Neural cell (in vitro differentiated cells): Measurements from ENCODE around the gene TNFRSF8. TPM values are rescaled to one million over a fixed set of nuclear protein-coding genes. Genes with fewer than 3 reads are reported as not detected.

Experiments
- H2AFZ ChIP-seq: fragments of 200-600, 300-800 bp; sonication (generic), shearing (Covaris generic); 2 replicates; pipeline ENCODE4 v1.6.0; 2014; ENCODE audit warnings: low read depth, mild to moderate bottlenecking, antibody characterized with exemption, low read length, moderate library complexity
- H3F3A ChIP-seq: fragments of 200-600 bp; shearing (Covaris generic); 2 replicates; pipeline ENCODE4 v1.6.1; 2016; ENCODE audit warnings: mild to moderate bottlenecking, moderate library complexity, mixed read lengths, antibody characterized with exemption, low read length; ENCODE audit not compliant: insufficient read depth, poor library complexity, severe bottlenecking
- H3K27ac ChIP-seq: fragments of 200-600, 300-800 bp; sonication (generic), shearing (Covaris generic); 2 replicates; pipeline ENCODE4 v1.5.1; 2014; ENCODE audit warnings: mild to moderate bottlenecking, low read length, moderate library complexity
- H3K27me3 ChIP-seq: fragments of 300-800, 200-600 bp; sonication (generic), shearing (Covaris generic); 2 replicates; pipeline ENCODE4 v1.6.0; 2014; ENCODE audit warnings: mild to moderate bottlenecking, low read depth, low read length, moderate library complexity; ENCODE audit not compliant: insufficient read depth
- H3K36me3 ChIP-seq: fragments of 300-800, 200-600 bp; sonication (generic), shearing (Covaris generic); 2 replicates; pipeline ENCODE4 v1.5.1; 2014; ENCODE audit warnings: mild to moderate bottlenecking, antibody characterized with exemption, low read length, moderate library complexity; ENCODE audit not compliant: insufficient read depth
- H3K4me2 ChIP-seq: fragments of 300-800, 200-600 bp; sonication (generic), shearing (Covaris generic); 2 replicates; pipeline ENCODE4 v1.6.0; 2014; ENCODE audit warnings: mild to moderate bottlenecking, low read length
- H3K4me3 ChIP-seq: fragments of 300-800, 200-600 bp; sonication (generic), shearing (Covaris generic); 2 replicates; pipeline ENCODE4 v1.5.1; 2014; ENCODE audit warnings: mild to moderate bottlenecking, low read length, moderate library complexity
- H3K79me2 ChIP-seq: fragments of 200-600 bp; shearing (Covaris generic); replicated peaks from 2 replicates; pipeline ENCODE4 v1.6.0; 2014; ENCODE audit warnings: mild to moderate bottlenecking, low read length, moderate library complexity; ENCODE audit not compliant: insufficient read depth
- H3K9ac ChIP-seq: fragments of 300-800, 200-600 bp; sonication (generic), shearing (Covaris generic); 2 replicates; pipeline ENCODE4 v1.6.1; 2016; ENCODE audit warnings: mild to moderate bottlenecking, low read length, mixed read lengths
- H3K9me2 ChIP-seq: fragments of 200-600 bp; shearing (Covaris generic); 2 replicates; pipeline ENCODE4 v1.6.1; 2016; ENCODE audit warnings: mild to moderate bottlenecking, low read length, mixed read lengths; ENCODE audit not compliant: insufficient read depth
- H3K9me3 ChIP-seq: fragments of 200-600, 300-800 bp; sonication (generic), shearing (Covaris generic); 2 replicates; pipeline ENCODE4 v1.6.1; 2016; ENCODE audit warnings: mild to moderate bottlenecking, mixed run types, low read length, moderate library complexity, mixed read lengths
- H4K20me1 ChIP-seq: fragments of 200-600 bp; shearing (Covaris generic); 2 replicates; pipeline ENCODE4 v1.6.1; 2016; ENCODE audit warnings: mild to moderate bottlenecking, mixed run types; ENCODE audit not compliant: insufficient read depth
- CTCF ChIP-seq: fragments of 450-650 bp; IDR thresholded peaks from 2 replicates; pipeline ENCODE4 v1.5.1; 2014; ENCODE audit warnings: antibody characterized with exemption, mild to moderate bottlenecking, moderate library complexity; ENCODE audit not compliant: poor library complexity, severe bottlenecking
- EP300 ChIP-seq: fragments of 450-650 bp; conservative IDR thresholded peaks from 2 replicates; pipeline ENCODE4 v1.6.1; 2014; ENCODE audit warnings: antibody characterized with exemption, mild to moderate bottlenecking, moderate library complexity; ENCODE audit not compliant: poor library complexity, severe bottlenecking
- EZH2 ChIP-seq: fragments of 200-600, 300-800 bp; shearing (Covaris generic), sonication (generic); IDR thresholded peaks from 2 replicates; pipeline ENCODE4 v1.6.1; 2014; ENCODE audit warnings: antibody characterized with exemption, low read length, borderline replicate concordance, mild to moderate bottlenecking; ENCODE audit not compliant: insufficient read depth, poor library complexity, severe bottlenecking
- MXI1 ChIP-seq: fragments of 450-650 bp; conservative IDR thresholded peaks from 2 replicates; pipeline ENCODE4 v1.6.1; 2014; ENCODE audit warnings: antibody characterized with exemption, mild to moderate bottlenecking; ENCODE audit not compliant: poor library complexity, severe bottlenecking
- POLR2AphosphoS5 ChIP-seq: IDR thresholded peaks from 2 replicates; pipeline ENCODE4 v1.6.1; 2012
- RAD21 ChIP-seq: fragments of 450-650 bp; conservative IDR thresholded peaks from 2 replicates; pipeline ENCODE4 v1.6.1; 2014; ENCODE audit warnings: antibody characterized with exemption, mild to moderate bottlenecking, moderate library complexity
- REST ChIP-seq: IDR thresholded peaks from 2 replicates; pipeline ENCODE4 v1.6.1; 2012; ENCODE audit warnings: borderline replicate concordance
- SMC3 ChIP-seq: fragments of 450-650 bp; conservative IDR thresholded peaks from 2 replicates; pipeline ENCODE4 v1.6.1; 2014; ENCODE audit warnings: antibody characterized with exemption, mild to moderate bottlenecking, moderate library complexity; ENCODE audit not compliant: poor library complexity
- TAF1 ChIP-seq: IDR thresholded peaks from 2 replicates; pipeline ENCODE4 v1.6.1; 2012; ENCODE audit warnings: low read depth
- polyA plus RNA-seq: library from polyadenylated mRNA; depleted of rRNA; stranded (reverse); fragments of >200 nt; gene quantifications from 2 replicates; pipeline ENCODE4 v1.2.3, GENCODE V29; 2014

The TNFRSF8 gene
- polyA plus RNA-seq, 1 donor from 2014 or later, result not detected

GRCh38 chr1:12135612-12136011 lies 72.5 kb downstream of the TNFRSF8 start:
- H3F3A ChIP-seq, result no peaks in the 10 kb centered on the region
- no peaks in the 10 kb centered on the region for H3K9me3 ChIP-seq
- H3K9ac ChIP-seq, result no peak overlapping the region
- TF ChIP-seq POLR2AphosphoS5 (no peak), REST (no peak), RAD21 (no peak), TAF1 (no peak), SMC3 (no peak), MXI1 (no peak), EP300 (no peak), CTCF (no peak), EZH2 (no peak)
- H3K9me2 ChIP-seq, result no peaks in the 10 kb centered on the region
- no peak overlapping the region for H2AFZ ChIP-seq
- no peaks in the 10 kb centered on the region for H4K20me1 ChIP-seq
- no peaks in the 10 kb centered on the region for H3K27me3 ChIP-seq
- no peak overlapping the region for H3K27ac ChIP-seq
- H3K4me3 ChIP-seq, result no peak overlapping the region
- H3K36me3 ChIP-seq, result no peaks in the 10 kb centered on the region
- H3K4me2 ChIP-seq, result no peak overlapping the region
- H3K79me2 ChIP-seq, result no peaks in the 10 kb centered on the region

GRCh38 chr1:12136916-12137610 lies 74.0 kb downstream of the TNFRSF8 start:
- no peak for TF ChIP-seq MXI1
- no peak for TF ChIP-seq CTCF
- TF ChIP-seq SMC3, result no peak
- TF ChIP-seq REST, result no peak
- TF ChIP-seq RAD21, result no peak
- TF ChIP-seq EZH2, result no peak
- TF ChIP-seq TAF1, result no peak
- no peak for TF ChIP-seq POLR2AphosphoS5
- TF ChIP-seq EP300, result no peak
- H3K36me3 ChIP-seq, result no peaks in the 10 kb centered on the region
- H3K4me3 ChIP-seq, result no peak overlapping the region
- H3K4me2 ChIP-seq, result no peak overlapping the region
- no peaks in the 10 kb centered on the region for H3K9me2 ChIP-seq
- H3K79me2 ChIP-seq, result no peaks in the 10 kb centered on the region
- H3K9me3 ChIP-seq, result no peaks in the 10 kb centered on the region
- H3F3A ChIP-seq, result no peaks in the 10 kb centered on the region
- no peak overlapping the region for H3K27ac ChIP-seq
- H4K20me1 ChIP-seq, result no peaks in the 10 kb centered on the region
- no peaks in the 10 kb centered on the region for H3K27me3 ChIP-seq
- no peak overlapping the region for H3K9ac ChIP-seq
- no peak overlapping the region for H2AFZ ChIP-seq
